NCI-H510A treated with DMSO at 0.1 percent for 48 hours (cell line): ENCODE data around the gene ORM1.

Source experiments
- DNase-seq: peaks from one replicate; lab custom pipeline; 2025; lab: John Stamatoyannopoulos, UW

The ORM1 gene

GRCh38 chr9:114287763-114288192 lies 35.1 kb upstream of the ORM1 start:
- no peak for DNase-seq

- DNase-seq = no peak
Observed at GRCh38 chr9:114288193-114289091, 34.5 kb upstream of the ORM1 start.

- DNase-seq = no peak
Observed at GRCh38 chr9:114289106-114289505, 33.8 kb upstream of the ORM1 start.

- DNase-seq = no peak
Observed at GRCh38 chr9:114289571-114290481, 33.1 kb upstream of the ORM1 start.

GRCh38 chr9:114290561-114290986 lies 32.3 kb upstream of the ORM1 start:
- DNase-seq = no peak

GRCh38 chr9:114291064-114291474 lies 31.8 kb upstream of the ORM1 start:
- peak; percentile 30 for DNase-seq

GRCh38 chr9:114291886-114292590 lies 30.9 kb upstream of the ORM1 start:
- no peak for DNase-seq

- no peak for DNase-seq
Observed at GRCh38 chr9:114294664-114295063, 28.2 kb upstream of the ORM1 start.

DNA sequence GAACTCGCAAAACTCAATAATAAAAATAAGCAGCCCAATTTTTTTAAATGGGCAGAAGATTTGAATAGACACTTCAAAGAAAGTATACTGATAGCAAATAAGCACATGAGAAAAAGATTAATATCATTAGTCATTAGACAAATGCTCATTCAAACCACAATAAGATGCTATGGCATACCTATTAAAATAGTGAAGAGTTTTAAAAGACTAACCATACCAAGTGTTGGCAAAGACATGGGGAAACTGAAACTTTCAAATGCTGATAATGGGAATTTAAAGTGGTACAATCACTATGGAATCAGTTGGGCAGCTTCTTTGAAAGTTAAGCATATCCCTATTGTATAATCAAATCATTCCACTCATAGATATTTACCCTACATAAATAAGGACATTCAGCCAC lies 26.6 kb upstream of the ORM1 start:
- DNase-seq = no peak

- DNase-seq = no peak
Observed at GRCh38 chr9:114299286-114300152, 23.4 kb upstream of the ORM1 start.

DNA sequence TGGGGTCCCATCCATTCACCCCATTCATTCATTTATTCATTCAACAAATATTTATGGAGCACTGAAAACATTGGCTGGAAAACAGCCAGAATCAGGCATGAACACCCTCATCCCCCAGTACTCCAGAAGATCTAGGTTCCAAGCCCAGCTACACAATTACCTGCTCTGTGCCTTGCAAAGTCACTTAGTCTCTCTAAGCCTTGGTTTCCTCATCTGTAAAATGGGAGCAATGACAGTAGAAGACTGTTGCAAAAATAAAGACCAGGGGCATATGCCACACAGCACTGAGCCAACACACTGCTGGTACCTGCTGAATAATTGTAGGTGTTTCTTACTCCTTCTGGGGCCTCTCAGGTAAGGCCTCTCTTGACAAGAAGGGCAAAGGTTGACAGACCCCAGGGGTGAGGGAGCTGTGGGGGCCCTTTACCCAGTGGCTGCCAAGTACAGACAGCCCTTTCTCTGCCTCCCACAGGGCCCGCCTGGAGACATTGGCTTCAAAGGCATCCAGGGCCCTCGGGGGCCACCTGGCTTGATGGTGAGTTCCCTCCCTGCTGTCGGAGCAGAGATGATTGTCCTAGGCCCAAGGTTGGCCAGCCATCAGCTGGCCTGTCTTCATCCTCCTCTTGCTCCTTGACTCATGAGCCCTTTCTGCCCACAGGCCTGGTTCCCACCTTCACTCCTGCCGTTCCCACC lies 22.6 kb upstream of the ORM1 start:
- no peak for DNase-seq

- no peak for DNase-seq
Observed at GRCh38 chr9:114300846-114301797, 21.8 kb upstream of the ORM1 start.

GRCh38 chr9:114301798-114302565 lies 20.9 kb upstream of the ORM1 start:
- no peak for DNase-seq

DNA sequence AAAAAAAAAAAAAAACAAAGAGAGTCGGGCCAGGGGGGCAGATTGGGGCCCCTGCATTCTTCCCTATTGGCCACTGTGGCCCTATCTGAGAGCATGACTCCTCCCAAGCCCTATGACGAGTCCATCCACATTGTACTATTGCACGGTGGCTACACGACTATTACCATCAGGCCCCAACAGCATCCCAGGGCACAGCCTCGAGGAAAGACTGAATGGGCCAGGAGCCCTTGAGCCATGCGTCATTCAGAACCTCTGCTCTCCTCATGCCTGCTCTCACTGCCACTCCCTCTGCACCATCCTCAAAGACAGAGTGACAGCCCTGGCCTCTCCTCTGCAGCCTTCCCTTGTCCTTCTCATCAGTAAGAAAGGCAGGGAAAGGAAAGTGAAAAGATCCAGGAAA lies 20.2 kb upstream of the ORM1 start:
- no peak for DNase-seq

- DNase-seq = no peak
Observed at GRCh38 chr9:114303571-114303970, 19.3 kb upstream of the ORM1 start.

DNA sequence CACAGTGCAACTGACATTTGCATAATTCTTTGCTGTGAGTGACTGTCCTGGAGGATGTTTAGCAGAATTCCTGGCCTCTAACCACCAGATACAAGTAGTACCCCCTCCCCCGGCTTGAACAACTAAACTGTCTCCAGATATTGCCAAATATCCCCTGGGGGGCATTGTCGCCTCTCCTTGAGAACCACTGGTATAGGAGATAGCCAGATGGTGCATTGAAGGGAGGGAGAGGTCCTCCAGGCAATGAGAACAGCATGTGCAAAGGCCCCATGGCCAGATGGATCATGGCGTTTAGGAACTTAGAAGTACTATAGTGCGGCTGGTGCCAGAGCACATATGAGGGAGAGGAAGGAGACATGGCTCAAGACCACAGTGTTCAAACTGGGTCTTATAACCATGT lies 18.9 kb upstream of the ORM1 start:
- no peak for DNase-seq

DNA sequence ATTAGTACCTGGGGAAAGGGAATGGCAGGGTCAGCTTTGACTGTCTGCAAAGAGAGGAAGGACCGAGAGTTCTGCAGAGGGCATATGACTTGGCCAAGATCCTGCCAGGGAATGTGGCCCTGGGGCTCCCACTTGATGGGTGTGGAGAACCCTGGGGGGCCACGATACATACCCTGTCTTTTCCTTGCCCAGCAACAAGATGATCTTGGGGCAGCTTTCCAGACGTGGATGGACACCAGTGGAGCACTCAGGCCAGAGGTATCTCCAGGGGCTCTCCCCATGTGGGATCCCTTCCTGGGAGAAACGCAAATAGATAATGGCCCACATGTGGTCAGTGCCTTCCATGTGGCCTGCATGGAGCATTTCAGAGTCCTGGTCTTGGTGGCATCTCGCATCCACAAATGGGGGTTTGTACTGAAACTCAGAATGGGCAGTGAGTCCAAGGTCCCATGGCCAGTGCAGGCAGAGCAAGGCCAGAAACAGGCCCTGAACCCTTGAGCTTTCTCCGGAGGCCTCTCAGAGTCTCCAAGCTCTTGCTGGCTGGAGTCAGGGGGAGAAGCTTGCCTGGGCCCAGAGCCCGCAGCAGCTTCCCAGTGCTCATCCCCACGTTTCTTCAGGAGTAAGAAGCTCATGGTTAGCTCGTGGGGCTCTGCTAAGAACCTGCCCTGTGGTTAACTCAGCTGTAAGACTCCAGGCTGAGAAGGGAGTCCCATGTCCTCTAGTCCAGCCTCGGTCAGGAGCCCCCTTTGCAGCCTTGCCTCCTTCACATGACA lies 18.3 kb upstream of the ORM1 start:
- DNase-seq = no peak

DNA sequence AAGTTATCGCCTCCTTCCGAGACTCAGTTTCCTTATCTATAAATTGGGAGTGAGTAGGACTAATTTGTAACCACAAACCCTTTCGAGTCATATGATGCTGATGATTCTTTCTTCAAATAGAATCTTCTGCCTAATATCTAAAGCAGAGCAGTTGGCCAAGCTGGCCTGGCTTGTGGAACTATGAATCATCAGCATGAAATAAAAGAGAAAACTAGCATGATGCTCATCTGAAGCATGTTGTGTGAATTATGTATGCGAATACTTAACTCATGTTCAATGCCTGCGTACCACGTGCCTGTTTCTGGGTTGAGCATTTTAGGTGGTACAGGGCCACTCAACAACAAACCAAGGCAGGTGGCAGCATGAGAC lies 15.0 kb upstream of the ORM1 start:
- DNase-seq = no peak
